Transverse colon (tissue), 4 donors: ENCODE results near the gene GPR176.

ENCODE experiments used
- CTCF ChIP-seq, 5 experiments: fragments of 200-600 bp in 3 of 5; fragments of 450-650 bp in 2 of 5; sonication (generic) in 3 of 5; IDR thresholded peaks; 1 replicate in 2 of 5; 2 replicates in 3 of 5; pipeline ENCODE4 v1.5.1; 2016 to 2017; ENCODE audit warnings: antibody characterized with exemption in 5 of 5, inconsistent platforms in 3 of 5, mild to moderate bottlenecking in 2 of 5, moderate library complexity in 1 of 5
- POLR2A ChIP-seq: fragments of 450-650 bp; IDR thresholded peaks from one replicate; pipeline ENCODE4 v1.6.1; 2016; ENCODE audit warnings: antibody characterized with exemption, mild to moderate bottlenecking, moderate library complexity
- POLR2AphosphoS5 ChIP-seq, 3 donors: sonication (generic); formaldehyde crosslinking; IDR thresholded peaks; one replicate each; pipeline ENCODE4 v1.6.1; 2016; ENCODE audit warnings: antibody characterized with exemption in 3 of 3

- TF ChIP-seq CTCF (IDR thresholded peaks at IDR 0.05) (no peak), POLR2A (no peak), POLR2AphosphoS5 (IDR thresholded peaks at IDR 0.05) (no peak)
Measured at GRCh38 chr15:39837454-39837853, 82.6 kb downstream of the GPR176 start.
